Neural cell (in vitro differentiated cells): ENCODE data around the gene SIM1. TPM values are rescaled to one million over a fixed set of nuclear protein-coding genes. Genes with fewer than 3 reads are reported as not detected.
"Not testable (repeated sequence)": the region's sequence is repeated elsewhere in the genome, so short reads cannot be mapped to it uniquely, and the experiment has no call there.

Source experiments
- H2AFZ ChIP-seq: fragments of 200-600, 300-800 bp; sonication (generic), shearing (Covaris generic); 2 replicates; pipeline ENCODE4 v1.6.0; 2014; ENCODE audit warnings: low read depth, mild to moderate bottlenecking, antibody characterized with exemption, low read length, moderate library complexity
- H3F3A ChIP-seq: fragments of 200-600 bp; shearing (Covaris generic); 2 replicates; pipeline ENCODE4 v1.6.1; 2016; ENCODE audit warnings: mild to moderate bottlenecking, moderate library complexity, mixed read lengths, antibody characterized with exemption, low read length; ENCODE audit not compliant: insufficient read depth, poor library complexity, severe bottlenecking
- H3K27ac ChIP-seq: fragments of 200-600, 300-800 bp; sonication (generic), shearing (Covaris generic); 2 replicates; pipeline ENCODE4 v1.5.1; 2014; ENCODE audit warnings: mild to moderate bottlenecking, low read length, moderate library complexity
- H3K27me3 ChIP-seq: fragments of 300-800, 200-600 bp; sonication (generic), shearing (Covaris generic); 2 replicates; pipeline ENCODE4 v1.6.0; 2014; ENCODE audit warnings: mild to moderate bottlenecking, low read depth, low read length, moderate library complexity; ENCODE audit not compliant: insufficient read depth
- H3K36me3 ChIP-seq: fragments of 300-800, 200-600 bp; sonication (generic), shearing (Covaris generic); 2 replicates; pipeline ENCODE4 v1.5.1; 2014; ENCODE audit warnings: mild to moderate bottlenecking, antibody characterized with exemption, low read length, moderate library complexity; ENCODE audit not compliant: insufficient read depth
- H3K4me2 ChIP-seq: fragments of 300-800, 200-600 bp; sonication (generic), shearing (Covaris generic); 2 replicates; pipeline ENCODE4 v1.6.0; 2014; ENCODE audit warnings: mild to moderate bottlenecking, low read length
- H3K4me3 ChIP-seq: fragments of 300-800, 200-600 bp; sonication (generic), shearing (Covaris generic); 2 replicates; pipeline ENCODE4 v1.5.1; 2014; ENCODE audit warnings: mild to moderate bottlenecking, low read length, moderate library complexity
- H3K79me2 ChIP-seq: fragments of 200-600 bp; shearing (Covaris generic); replicated peaks from 2 replicates; pipeline ENCODE4 v1.6.0; 2014; ENCODE audit warnings: mild to moderate bottlenecking, low read length, moderate library complexity; ENCODE audit not compliant: insufficient read depth
- H3K9ac ChIP-seq: fragments of 300-800, 200-600 bp; sonication (generic), shearing (Covaris generic); 2 replicates; pipeline ENCODE4 v1.6.1; 2016; ENCODE audit warnings: mild to moderate bottlenecking, low read length, mixed read lengths
- H3K9me2 ChIP-seq: fragments of 200-600 bp; shearing (Covaris generic); 2 replicates; pipeline ENCODE4 v1.6.1; 2016; ENCODE audit warnings: mild to moderate bottlenecking, low read length, mixed read lengths; ENCODE audit not compliant: insufficient read depth
- H3K9me3 ChIP-seq: fragments of 200-600, 300-800 bp; sonication (generic), shearing (Covaris generic); 2 replicates; pipeline ENCODE4 v1.6.1; 2016; ENCODE audit warnings: mild to moderate bottlenecking, mixed run types, low read length, moderate library complexity, mixed read lengths
- H4K20me1 ChIP-seq: fragments of 200-600 bp; shearing (Covaris generic); 2 replicates; pipeline ENCODE4 v1.6.1; 2016; ENCODE audit warnings: mild to moderate bottlenecking, mixed run types; ENCODE audit not compliant: insufficient read depth
- CTCF ChIP-seq: fragments of 450-650 bp; IDR thresholded peaks from 2 replicates; pipeline ENCODE4 v1.5.1; 2014; ENCODE audit warnings: antibody characterized with exemption, mild to moderate bottlenecking, moderate library complexity; ENCODE audit not compliant: poor library complexity, severe bottlenecking
- EP300 ChIP-seq: fragments of 450-650 bp; conservative IDR thresholded peaks from 2 replicates; pipeline ENCODE4 v1.6.1; 2014; ENCODE audit warnings: antibody characterized with exemption, mild to moderate bottlenecking, moderate library complexity; ENCODE audit not compliant: poor library complexity, severe bottlenecking
- EZH2 ChIP-seq: fragments of 200-600, 300-800 bp; shearing (Covaris generic), sonication (generic); IDR thresholded peaks from 2 replicates; pipeline ENCODE4 v1.6.1; 2014; ENCODE audit warnings: antibody characterized with exemption, low read length, borderline replicate concordance, mild to moderate bottlenecking; ENCODE audit not compliant: insufficient read depth, poor library complexity, severe bottlenecking
- MXI1 ChIP-seq: fragments of 450-650 bp; conservative IDR thresholded peaks from 2 replicates; pipeline ENCODE4 v1.6.1; 2014; ENCODE audit warnings: antibody characterized with exemption, mild to moderate bottlenecking; ENCODE audit not compliant: poor library complexity, severe bottlenecking
- POLR2AphosphoS5 ChIP-seq: IDR thresholded peaks from 2 replicates; pipeline ENCODE4 v1.6.1; 2012
- RAD21 ChIP-seq: fragments of 450-650 bp; conservative IDR thresholded peaks from 2 replicates; pipeline ENCODE4 v1.6.1; 2014; ENCODE audit warnings: antibody characterized with exemption, mild to moderate bottlenecking, moderate library complexity
- REST ChIP-seq: IDR thresholded peaks from 2 replicates; pipeline ENCODE4 v1.6.1; 2012; ENCODE audit warnings: borderline replicate concordance
- SMC3 ChIP-seq: fragments of 450-650 bp; conservative IDR thresholded peaks from 2 replicates; pipeline ENCODE4 v1.6.1; 2014; ENCODE audit warnings: antibody characterized with exemption, mild to moderate bottlenecking, moderate library complexity; ENCODE audit not compliant: poor library complexity
- TAF1 ChIP-seq: IDR thresholded peaks from 2 replicates; pipeline ENCODE4 v1.6.1; 2012; ENCODE audit warnings: low read depth
- polyA plus RNA-seq: library from polyadenylated mRNA; depleted of rRNA; stranded (reverse); fragments of >200 nt; gene quantifications from 2 replicates; pipeline ENCODE4 v1.2.3, GENCODE V29; 2014

Gene SIM1
- polyA plus RNA-seq, 1 donor from 2014 or later = not detected

- no peaks in the 10 kb centered on the region for H3K9me2 ChIP-seq
- no peak overlapping the region for H2AFZ ChIP-seq
- H3K27ac ChIP-seq = no peak overlapping the region
- H3F3A ChIP-seq = no peaks in the 10 kb centered on the region
- H3K9ac ChIP-seq = no peak overlapping the region
- no peaks in the 10 kb centered on the region for H3K79me2 ChIP-seq
- no peak overlapping the region for H3K4me2 ChIP-seq
- no peaks in the 10 kb centered on the region for H4K20me1 ChIP-seq
- no peaks in the 10 kb centered on the region for H3K9me3 ChIP-seq
- H3K27me3 ChIP-seq = no peaks in the 10 kb centered on the region
- TF ChIP-seq REST (no peak), EP300 (no peak), SMC3 (no peak), CTCF (no peak), MXI1 (no peak), EZH2 (no peak), TAF1 (no peak), POLR2AphosphoS5 (no peak), RAD21 (no peak)
- H3K4me3 ChIP-seq = no peak overlapping the region
- H3K36me3 ChIP-seq = no peaks in the 10 kb centered on the region
These were observed 98.3 kb downstream of the SIM1 start for GRCh38 chr6:100366419-100366818.

GRCh38 chr6:100363651-100364050 is 101.1 kb downstream of the SIM1 start:
- H3F3A ChIP-seq = no peaks in the 10 kb centered on the region
- no peaks in the 10 kb centered on the region for H3K79me2 ChIP-seq
- H3K4me3 ChIP-seq = no peak overlapping the region
- no peaks in the 10 kb centered on the region for H3K27me3 ChIP-seq
- no peak overlapping the region for H3K9ac ChIP-seq
- no peak overlapping the region for H2AFZ ChIP-seq
- H4K20me1 ChIP-seq = no peaks in the 10 kb centered on the region
- TF ChIP-seq REST (no peak), RAD21 (no peak), SMC3 (no peak), CTCF (no peak), POLR2AphosphoS5 (no peak), TAF1 (no peak), EZH2 (no peak), MXI1 (no peak), EP300 (no peak)
- H3K4me2 ChIP-seq = no peak overlapping the region
- no peaks in the 10 kb centered on the region for H3K9me2 ChIP-seq
- no peaks in the 10 kb centered on the region for H3K9me3 ChIP-seq
- H3K27ac ChIP-seq = no peak overlapping the region
- no peaks in the 10 kb centered on the region for H3K36me3 ChIP-seq

- not testable (repeated sequence) for H3K9me3 ChIP-seq, H3K79me2 ChIP-seq, H3K9me2 ChIP-seq, H3K27me3 ChIP-seq, H3K9ac ChIP-seq, H3K27ac ChIP-seq, H2AFZ ChIP-seq, H3K36me3 ChIP-seq, H3K4me2 ChIP-seq, H3F3A ChIP-seq, H4K20me1 ChIP-seq, H3K4me3 ChIP-seq
These were observed 109.7 kb downstream of the SIM1 start for GRCh38 chr6:100354736-100355641.
